GM12878 (cell line): ENCODE measurements around the gene RPL12. TPM values are rescaled to one million over a fixed set of nuclear protein-coding genes. Genes with fewer than 3 reads are reported as not detected.

Experiments used
- JUNB ChIP-seq: IDR thresholded peaks from 2 replicates; pipeline ENCODE4 v1.6.1; 2016; ENCODE audit warnings: antibody characterized with exemption, mild to moderate bottlenecking
- MLLT1 ChIP-seq: fragments of 450-650 bp; IDR thresholded peaks from 2 replicates; pipeline ENCODE4 v1.6.1; 2016; ENCODE audit warnings: mild to moderate bottlenecking
- MTA2 ChIP-seq: fragments of 450-650 bp; IDR thresholded peaks from 2 replicates; pipeline ENCODE4 v1.6.1; 2016; ENCODE audit warnings: low read depth, mild to moderate bottlenecking, moderate library complexity
- MTA3 ChIP-seq: IDR thresholded peaks from 2 replicates; pipeline ENCODE4 v1.6.1; 2012; ENCODE audit warnings: low read length, inconsistent platforms, borderline replicate concordance
- MYB ChIP-seq: fragments of 150-350 bp; IDR thresholded peaks from 2 replicates; pipeline ENCODE4 v1.6.1; 2014; ENCODE audit warnings: mild to moderate bottlenecking, low read depth, low read length, borderline replicate concordance
- NFXL1 ChIP-seq: fragments of 450-650 bp; IDR thresholded peaks from 2 replicates; pipeline ENCODE4 v1.6.1; 2017; ENCODE audit warnings: antibody characterized with exemption, mild to moderate bottlenecking, borderline replicate concordance
- NFYB ChIP-seq: IDR thresholded peaks from 2 replicates; pipeline ENCODE4 v1.6.1; 2011; ENCODE audit warnings: low read depth, mild to moderate bottlenecking, low read length, improper control_type of control experiment, moderate library complexity; ENCODE audit not compliant: insufficient read depth
- POLR2AphosphoS5 ChIP-seq: IDR thresholded peaks from 2 replicates; pipeline ENCODE4 v1.6.1; 2011; ENCODE audit warnings: mild to moderate bottlenecking, low read length, inconsistent platforms
- SMARCA5 ChIP-seq: fragments of 450-650 bp; IDR thresholded peaks from 2 replicates; pipeline ENCODE4 v1.6.1; 2017; ENCODE audit warnings: mild to moderate bottlenecking
- SMC3 ChIP-seq: IDR thresholded peaks from 2 replicates; pipeline ENCODE4 v1.6.1; 2011; ENCODE audit warnings: low read length, improper control_type of control experiment, borderline replicate concordance
- SP1 ChIP-seq: IDR thresholded peaks from one replicate; pipeline ENCODE4 v1.6.1; 2011; ENCODE audit warnings: low read depth, low read length
- ZBTB4 ChIP-seq: fragments of 450-650 bp; formaldehyde crosslinking; IDR thresholded peaks from 2 replicates; pipeline ENCODE4 v1.4.0; 2022; ENCODE audit warnings: mild to moderate bottlenecking, moderate library complexity
- ZNF217 ChIP-seq: fragments of 450-650 bp; IDR thresholded peaks from 2 replicates; pipeline ENCODE4 v1.6.1; 2017; ENCODE audit warnings: antibody characterized with exemption, mild to moderate bottlenecking
- ZNF687 ChIP-seq: fragments of 450-650 bp; IDR thresholded peaks from 2 replicates; pipeline ENCODE4 v1.6.1; 2017; ENCODE audit warnings: mild to moderate bottlenecking, moderate library complexity
- polyA plus RNA-seq, 11 experiments: library from polyadenylated mRNA; depleted of rRNA in 4 of 11; unstranded in 6 of 11; stranded (reverse) in 5 of 11; fragments of >200 nt; fragmentation: Nextera tagmentation in 4 of 11; fragmentation: Illumina TruSeq in 1 of 11; extraction: Ambion mirVana in 4 of 11; extraction: Trizol in 1 of 11; gene quantifications; 1 replicate in 1 of 11; 2 replicates in 10 of 11; pipeline versions ENCODE4 v1.2.1 to v1.2.3, GENCODE V29; 2011 to 2016; ENCODE audit warnings: inconsistent platforms in 2 of 11, missing spikeins in 2 of 11, low read depth in 1 of 11
- total RNA-seq, 4 experiments: library from RNA; depleted of rRNA in 3 of 4; stranded (reverse); fragments of >200 nt in 3 of 4; fragmentation: Illumina TruSeq in 1 of 4; extraction: Trizol in 1 of 4; gene quantifications; 2 replicates each; pipeline versions ENCODE4 v1.2.1 to v1.2.3, GENCODE V29; 2013 to 2021

The RPL12 gene
- total and polyA plus RNA-seq, 10 of the 15 experiments (the other 5 are each of a cell fraction or from before 2014, with no cell fraction given) = 961 to 5,544 (median 2,858) TPM

DNA sequence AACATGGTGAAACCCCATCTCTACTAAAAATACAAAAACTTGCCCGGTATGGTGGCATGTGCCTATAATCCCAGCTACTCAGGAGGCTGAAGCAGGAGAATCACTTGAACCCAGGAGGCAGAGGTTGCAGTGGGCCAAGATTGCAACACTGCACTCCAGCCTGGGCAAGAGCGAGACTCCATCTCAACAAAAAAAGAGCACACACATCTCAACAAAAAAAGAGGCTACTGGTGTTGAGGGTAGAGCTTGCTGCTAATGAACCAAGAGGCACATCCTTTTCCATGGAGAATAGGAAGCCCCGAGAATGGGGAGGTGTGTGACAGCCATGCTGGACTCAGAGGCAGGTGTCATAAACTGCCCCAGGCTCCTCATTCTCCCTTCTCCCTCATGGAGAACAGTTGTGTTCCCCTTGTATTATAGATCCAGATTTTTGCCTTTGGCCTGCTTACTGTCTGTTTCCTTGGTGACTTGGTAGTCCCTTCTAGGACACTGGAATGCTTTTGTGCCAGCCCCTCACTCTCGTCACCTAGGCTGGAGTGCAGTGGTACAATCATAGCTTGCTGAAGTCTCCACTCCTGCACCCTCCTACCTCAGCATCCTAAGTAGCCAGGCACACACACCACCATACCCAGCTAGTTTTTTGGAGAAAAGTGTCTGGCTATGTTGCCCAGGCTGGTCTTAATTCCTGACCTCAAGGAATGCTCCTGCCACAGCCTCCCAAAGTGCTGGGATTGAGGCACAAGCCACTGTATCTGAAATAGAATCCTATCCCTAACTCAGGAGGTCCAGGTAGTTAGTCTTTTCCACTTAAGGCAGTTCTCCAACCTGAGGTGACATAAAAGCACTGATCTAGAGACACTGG is 5.1 kb downstream of the RPL12 start (continued):
- TF ChIP-seq ZBTB4 = no peak
- no peak for TF ChIP-seq SMARCA5
- TF ChIP-seq SP1 = no peak
- TF ChIP-seq ZNF687 = no peak
- TF ChIP-seq ZNF217 = no peak
- TF ChIP-seq NFYB = no peak
- TF ChIP-seq MTA3 = no peak
- no peak for TF ChIP-seq SMC3
- no peak for TF ChIP-seq MYB
- no peak for TF ChIP-seq MLLT1
- TF ChIP-seq POLR2AphosphoS5 = peak; percentile 55
- TF ChIP-seq MTA2 = no peak
- TF ChIP-seq NFXL1 = no peak
- no peak for TF ChIP-seq JUNB
